Measurements from ENCODE around the gene S100PBP. TPM values are rescaled to one million over a fixed set of nuclear protein-coding genes. Genes with fewer than 3 reads are reported as not detected.
A peak's percentile ranks its signal among the peaks of the same experiment; 100 is the strongest.

The S100PBP gene
- total RNA-seq = 10 to 100 TPM; 58.0 to 65.8 TPM

- Mint-ChIP-seq H3K4me1 (peaks cover 57% of the 10 kb centered on the region), H3K9me3 (no peaks in the 10 kb centered on the region), H3K4me3 (peak within 1 kb of the TSS; percentile 90), H3K27me3 (no peaks in the 10 kb centered on the region), H3K36me3 (ENCODE audit: low read depth) (peaks cover 48% of the 10 kb centered on the region), H3K27ac (peak within 1 kb of the TSS; percentile 97)
- peak; percentile 100 for DNase-seq
- ChIA-PET POLR2A (no interaction called here), CTCF (interaction anchor here (1.4 to 1.5 kb wide), 2 partner anchors 11 to 122 kb away, joined by 3 to 4 read pairs; no protein-coding TSS in a partner anchor)
Observed at GRCh38 chr1:32817159-32817814, at the start of gene S100PBP, which contains the start of gene YARS1. Gene S100PBP, plus strand, starts transcription at chr1:32817653. Its CDS starts 8,447 bp downstream, at chr1:32826100. Gene YARS1, minus strand, starts transcription at chr1:32817358. Its CDS starts 114 bp downstream, at chr1:32817244.

- no peaks in the 10 kb centered on the region for H3K9me3 Mint-ChIP-seq
- CTCF ChIA-PET = interaction anchor here (1.0 to 2.5 kb wide), 3 partner anchors 11 to 56 kb away, joined by 3 to 9 read pairs (median 3); no protein-coding TSS in a partner anchor
- POLR2A ChIA-PET = no interaction called here
- no peak for DNase-seq
- no peak overlapping the region for H3K4me3 Mint-ChIP-seq
- H3K4me1 Mint-ChIP-seq = peaks cover 5% of the 10 kb centered on the region
- no peaks in the 10 kb centered on the region for H3K36me3 Mint-ChIP-seq (ENCODE audit: low read depth)
- no peak overlapping the region for H3K27ac Mint-ChIP-seq
- no peaks in the 10 kb centered on the region for H3K27me3 Mint-ChIP-seq
Observed at GRCh38 chr1:32768110-32768850, 49.2 kb upstream of the S100PBP start.

GRCh38 chr1:32769524-32770220, 47.8 kb upstream of the S100PBP start:
- ChIA-PET CTCF (interaction anchor here (1.6 to 2.5 kb wide), 2 partner anchors 14 to 58 kb away, joined by 3 to 9 read pairs; no protein-coding TSS in a partner anchor), POLR2A (interaction anchor here (0.6 kb wide), 1 partner anchor 529 kb away, joined by 3 read pairs; no protein-coding TSS in a partner anchor)
- DNase-seq = no peak
- H3K9me3 Mint-ChIP-seq = no peaks in the 10 kb centered on the region
- no peak overlapping the region for H3K4me3 Mint-ChIP-seq
- H3K27ac Mint-ChIP-seq = no peak overlapping the region
- no peaks in the 10 kb centered on the region for H3K27me3 Mint-ChIP-seq
- H3K4me1 Mint-ChIP-seq = peaks cover 5% of the 10 kb centered on the region
- H3K36me3 Mint-ChIP-seq (ENCODE audit: low read depth) = no peaks in the 10 kb centered on the region

GRCh38 chr1:32770221-32770731, 47.2 kb upstream of the S100PBP start:
- H3K4me3 Mint-ChIP-seq = no peak overlapping the region
- H3K27ac Mint-ChIP-seq = no peak overlapping the region
- CTCF ChIA-PET = interaction anchor here (1.1 kb wide), 1 partner anchor 18 kb away, joined by 3 read pairs; no protein-coding TSS in a partner anchor
- H3K36me3 Mint-ChIP-seq (ENCODE audit: low read depth) = peaks cover 4% of the 10 kb centered on the region
- DNase-seq = no peak
- no peaks in the 10 kb centered on the region for H3K9me3 Mint-ChIP-seq
- POLR2A ChIA-PET = interaction anchor here (0.6 kb wide), 1 partner anchor 529 kb away, joined by 3 read pairs; no protein-coding TSS in a partner anchor
- H3K4me1 Mint-ChIP-seq = peaks cover 5% of the 10 kb centered on the region
- H3K27me3 Mint-ChIP-seq = no peaks in the 10 kb centered on the region

GRCh38 chr1:32770741-32771548, 46.5 kb upstream of the S100PBP start:
- ChIA-PET POLR2A (interaction anchor here (0.9 kb wide), 1 partner anchor 58 kb away, joined by 3 read pairs; no protein-coding TSS in a partner anchor), CTCF (interaction anchor here (1.1 to 5.1 kb wide), 4 partner anchors 11 to 58 kb away, joined by 3 to 50 read pairs (median 6); no protein-coding TSS in a partner anchor)
- H3K9me3 Mint-ChIP-seq = no peaks in the 10 kb centered on the region
- no peaks in the 10 kb centered on the region for H3K27me3 Mint-ChIP-seq
- no peak for DNase-seq
- no peak overlapping the region for H3K4me3 Mint-ChIP-seq
- peaks cover 10% of the 10 kb centered on the region for H3K36me3 Mint-ChIP-seq (ENCODE audit: low read depth)
- peaks cover 9% of the 10 kb centered on the region for H3K4me1 Mint-ChIP-seq
- no peak overlapping the region for H3K27ac Mint-ChIP-seq

GRCh38 chr1:32771561-32772280, 45.7 kb upstream of the S100PBP start:
- CTCF ChIA-PET = interaction anchor here (0.9 to 5.1 kb wide), 8 partner anchors 10 to 251 kb away, joined by 3 to 50 read pairs (median 9); no protein-coding TSS in a partner anchor
- peaks cover 9% of the 10 kb centered on the region for H3K4me1 Mint-ChIP-seq
- H3K4me3 Mint-ChIP-seq = no peak overlapping the region
- no peaks in the 10 kb centered on the region for H3K9me3 Mint-ChIP-seq
- H3K27ac Mint-ChIP-seq = no peak overlapping the region
- POLR2A ChIA-PET = interaction anchor here (0.9 kb wide), 1 partner anchor 59 kb away, joined by 3 read pairs; no protein-coding TSS in a partner anchor
- no peak for DNase-seq
- H3K27me3 Mint-ChIP-seq = no peaks in the 10 kb centered on the region
- H3K36me3 Mint-ChIP-seq (ENCODE audit: low read depth) = peaks cover 14% of the 10 kb centered on the region

GRCh38 chr1:32772281-32773017, 45.0 kb upstream of the S100PBP start:
- POLR2A ChIA-PET = interaction anchor here (1.0 kb wide), 1 partner anchor 60 kb away, joined by 3 read pairs; no protein-coding TSS in a partner anchor
- H3K27ac Mint-ChIP-seq = no peak overlapping the region
- H3K4me3 Mint-ChIP-seq = no peak overlapping the region
- peaks cover 14% of the 10 kb centered on the region for H3K36me3 Mint-ChIP-seq (ENCODE audit: low read depth)
- peaks cover 9% of the 10 kb centered on the region for H3K4me1 Mint-ChIP-seq
- CTCF ChIA-PET = interaction anchor here (0.6 to 5.1 kb wide), 13 partner anchors 8 to 252 kb away, joined by 3 to 50 read pairs (median 6); no protein-coding TSS in a partner anchor
- no peak for DNase-seq
- H3K9me3 Mint-ChIP-seq = no peaks in the 10 kb centered on the region
- no peaks in the 10 kb centered on the region for H3K27me3 Mint-ChIP-seq

- Mint-ChIP-seq H3K9me3 (no peaks in the 10 kb centered on the region), H3K27ac (no peak overlapping the region), H3K4me3 (no peak overlapping the region), H3K36me3 (ENCODE audit: low read depth) (peaks cover 19% of the 10 kb centered on the region), H3K27me3 (no peaks in the 10 kb centered on the region), H3K4me1 (peaks cover 9% of the 10 kb centered on the region)
- ChIA-PET POLR2A (interaction anchor here (1.0 kb wide), 1 partner anchor 61 kb away, joined by 3 read pairs; no protein-coding TSS in a partner anchor), CTCF (interaction anchor here (0.6 to 5.1 kb wide), 19 partner anchors 8 to 254 kb away, joined by 3 to 50 read pairs (median 4); no protein-coding TSS in a partner anchor)
- DNase-seq = peak; percentile 78
Observed at GRCh38 chr1:32773018-32773763, 44.3 kb upstream of the S100PBP start.

- Mint-ChIP-seq H3K4me1 (peaks cover 9% of the 10 kb centered on the region), H3K27me3 (no peaks in the 10 kb centered on the region), H3K4me3 (no peak overlapping the region), H3K9me3 (no peaks in the 10 kb centered on the region), H3K36me3 (ENCODE audit: low read depth) (peaks cover 24% of the 10 kb centered on the region), H3K27ac (peak overlapping the region; percentile 58)
- CTCF ChIA-PET = interaction anchor here (0.6 to 5.1 kb wide), 14 partner anchors 8 to 255 kb away, joined by 3 to 50 read pairs (median 4); no protein-coding TSS in a partner anchor
- no peak for DNase-seq
- POLR2A ChIA-PET = no interaction called here
Observed at GRCh38 chr1:32773764-32774463, 43.5 kb upstream of the S100PBP start.
